Kidney capillary endothelial cell (primary cell): ENCODE measurements around the gene IFT52.

Experiments used
- DNase-seq: peaks from one replicate; pipeline ENCODE4 v3.0.0-alpha.2; 2018; ENCODE audit warnings: low spot score

Gene IFT52

DNA sequence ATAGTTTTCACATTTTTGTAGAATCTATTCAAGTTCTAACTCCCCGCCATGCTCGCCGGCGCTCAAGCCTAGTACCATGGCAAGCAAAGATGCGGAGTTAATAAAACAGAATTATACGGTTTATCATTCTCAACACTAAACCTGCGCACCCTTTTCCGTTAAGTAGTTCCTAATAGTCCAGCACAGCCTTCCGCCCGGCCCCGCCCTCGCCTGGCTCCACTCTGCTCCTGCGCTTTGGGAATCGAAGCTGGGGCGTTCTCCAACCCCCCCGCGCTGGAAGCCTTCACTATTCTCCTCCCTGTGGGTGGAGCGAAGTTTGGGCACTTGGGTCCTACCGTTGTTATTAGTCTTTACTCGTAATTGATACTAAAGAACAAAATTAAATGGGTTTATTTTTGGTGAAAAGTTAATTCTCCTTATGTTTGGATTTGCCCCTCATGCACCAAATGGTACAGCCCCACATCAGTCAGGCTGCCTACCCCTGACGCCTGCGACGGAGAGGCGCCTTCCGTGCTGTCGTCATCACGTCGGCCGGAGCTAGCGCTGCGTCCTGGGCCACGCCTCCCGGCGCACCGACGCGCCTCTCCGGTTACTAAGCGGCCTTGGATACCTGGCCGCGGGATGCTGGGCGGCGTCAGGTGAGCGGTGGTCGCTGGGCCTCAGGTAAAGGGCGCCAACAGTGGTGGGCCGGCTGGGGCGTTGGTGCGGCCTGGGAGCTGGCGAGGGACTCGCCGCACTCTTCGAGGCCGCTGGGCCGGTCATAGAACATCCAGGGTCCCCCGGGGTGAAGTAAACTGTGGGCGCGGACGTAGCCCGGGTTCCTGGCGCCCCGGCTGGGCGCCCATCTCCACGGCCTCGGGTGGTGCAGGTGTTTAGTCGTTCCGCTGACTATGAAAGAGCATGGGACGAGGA lies at the start of gene IFT52:
Gene IFT52 (plus strand): TSS at position 546 of the 912 bp plus-strand sequence. CDS start 3,762 bp downstream, outside the sequence.
- DNase-seq = peak; percentile 90

- DNase-seq = no peak
Measured at GRCh38 chr20:43541214-43541613, 49.5 kb upstream of the IFT52 start.

GRCh38 chr20:43542161-43542560 lies 48.6 kb upstream of the IFT52 start:
- DNase-seq = no peak

- no peak for DNase-seq
Measured at GRCh38 chr20:43542674-43543073, 48.1 kb upstream of the IFT52 start.

DNA sequence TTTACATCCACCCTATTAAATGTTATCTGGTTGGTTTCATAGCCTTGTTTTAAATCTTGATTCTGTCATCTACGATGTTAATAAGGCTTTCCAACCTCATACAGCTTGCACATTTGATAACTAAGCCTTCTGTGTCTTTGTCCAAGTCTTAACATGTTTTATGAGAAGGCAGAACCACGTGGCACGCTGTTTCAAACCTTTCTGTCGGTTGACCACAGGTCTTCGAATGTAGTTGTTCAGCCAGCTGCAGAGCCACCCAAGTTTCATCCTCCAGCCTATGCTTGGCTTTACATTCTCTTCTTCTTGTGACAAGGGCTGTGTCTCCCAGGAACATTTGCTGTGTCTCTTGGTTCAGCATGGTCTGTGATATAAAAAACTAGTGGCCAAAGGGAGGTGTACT lies 47.6 kb upstream of the IFT52 start:
- DNase-seq = no peak

GRCh38 chr20:43544501-43544900 lies 46.2 kb upstream of the IFT52 start:
- DNase-seq = no peak

DNA sequence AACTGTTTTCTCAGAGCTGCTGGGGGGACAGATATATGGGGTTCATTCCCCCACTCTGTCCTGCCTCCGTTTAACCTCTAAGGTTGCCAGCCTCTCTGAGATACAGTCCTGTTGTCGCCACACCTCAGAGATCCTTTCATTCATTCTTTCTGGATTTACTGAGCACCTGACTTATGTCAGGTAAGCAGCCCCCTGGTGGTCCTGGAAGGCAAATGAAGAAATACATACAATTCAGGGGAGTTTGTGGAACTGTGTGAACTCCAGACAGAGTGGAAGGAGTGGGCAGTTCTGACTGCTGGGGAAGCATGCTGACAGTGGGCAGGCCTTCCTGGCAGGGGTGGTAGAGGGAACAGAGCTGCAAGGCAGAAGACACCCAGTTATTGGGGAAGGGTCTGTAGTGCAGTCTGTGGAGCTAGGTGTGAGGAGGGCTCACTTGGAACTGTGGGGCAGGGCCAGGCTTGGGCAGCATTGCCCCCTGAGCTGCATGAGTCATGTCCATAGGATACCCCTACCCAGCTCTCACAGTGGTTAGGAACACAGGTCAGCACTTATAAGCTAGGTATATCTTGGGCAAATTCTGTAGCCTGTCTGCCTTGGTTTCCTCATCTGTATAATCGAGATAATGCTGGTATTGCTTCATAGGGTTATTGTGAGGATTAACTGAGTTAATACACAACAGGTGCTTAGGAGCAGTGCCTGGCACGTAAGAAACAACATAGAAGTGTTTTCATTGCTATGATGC lies 44.7 kb upstream of the IFT52 start:
- no peak for DNase-seq

DNA sequence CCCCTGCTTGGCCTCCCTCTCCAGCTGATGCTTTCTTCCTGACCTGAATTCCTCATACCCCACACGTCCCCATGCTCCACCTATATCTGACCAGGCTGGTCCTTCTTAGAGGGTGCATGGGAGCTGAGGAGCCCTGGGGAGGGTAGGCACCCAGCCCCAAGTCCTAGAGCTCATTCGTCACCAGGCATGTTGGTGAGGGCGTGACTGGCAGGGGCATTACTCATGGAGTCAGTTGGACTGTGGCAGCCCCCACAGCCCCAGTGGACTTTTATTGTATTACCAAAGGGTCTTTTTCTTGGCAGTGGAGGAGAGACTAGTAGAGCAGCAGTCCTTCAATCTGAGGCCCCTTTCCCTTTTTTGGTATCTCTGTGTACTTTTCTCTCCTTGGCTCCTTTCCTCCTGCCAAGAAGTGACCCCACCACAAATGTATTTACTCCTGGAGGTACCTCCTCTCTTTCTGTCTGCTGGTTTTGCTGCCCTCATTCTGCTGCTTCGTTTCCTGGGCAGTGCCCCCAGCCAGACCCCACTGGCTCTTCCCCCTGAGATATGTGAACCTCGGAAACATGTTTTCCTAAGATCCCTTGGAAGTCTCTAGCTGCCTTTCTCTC lies 42.4 kb upstream of the IFT52 start:
- no peak for DNase-seq

DNA sequence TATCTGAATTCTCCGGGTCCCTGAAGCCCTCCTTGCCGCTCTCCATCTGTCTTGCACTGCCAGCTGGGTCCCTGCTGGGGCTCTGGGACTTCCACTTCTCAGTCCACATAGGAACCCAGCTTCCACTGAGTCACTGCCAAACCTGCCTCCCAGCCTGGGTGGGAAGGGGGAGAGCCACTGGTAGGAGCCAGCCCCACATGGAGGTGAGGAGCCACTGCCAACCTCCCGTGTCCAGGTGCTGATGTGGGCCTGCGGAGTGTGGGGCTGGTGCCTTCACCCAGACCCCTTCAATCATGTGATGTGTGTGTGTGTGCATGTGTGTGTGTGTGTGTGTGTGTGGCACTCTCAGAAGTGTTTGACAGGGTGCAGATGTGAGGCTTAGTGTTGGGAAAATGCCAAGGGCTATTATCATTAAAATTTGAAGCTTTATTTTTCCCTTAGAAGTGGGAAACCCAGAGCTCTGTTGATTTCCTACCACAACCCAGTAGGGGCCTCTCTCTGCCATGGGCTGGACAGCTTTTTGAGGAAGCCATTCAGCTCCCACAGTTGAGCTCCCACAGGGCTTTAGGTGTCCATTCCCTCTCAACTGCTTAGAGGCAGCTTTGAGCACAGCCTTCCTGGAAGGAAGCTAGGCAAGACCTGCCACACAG lies 41.2 kb upstream of the IFT52 start:
- no peak for DNase-seq

DNA sequence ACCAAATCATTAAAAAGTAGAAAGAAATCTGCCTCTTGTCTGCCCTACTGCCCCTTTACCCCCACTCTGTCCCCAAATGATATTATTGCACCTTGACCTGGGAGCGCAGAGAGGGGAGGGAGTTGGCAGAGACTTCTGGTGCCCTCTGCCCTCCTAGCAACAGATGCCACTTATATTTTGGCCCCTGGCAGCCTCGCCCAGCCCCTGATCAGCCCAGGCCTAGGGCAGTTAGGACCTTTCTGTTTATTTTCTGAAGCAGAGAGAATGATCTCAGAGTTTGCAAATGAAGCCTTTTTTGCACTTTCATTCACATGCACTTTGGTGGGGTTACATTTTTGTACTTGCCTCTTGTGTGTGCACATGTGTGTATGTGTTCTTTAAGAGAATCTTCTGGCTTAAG lies 40.3 kb upstream of the IFT52 start:
- no peak for DNase-seq

GRCh38 chr20:43554369-43554768 lies 36.4 kb upstream of the IFT52 start:
- no peak for DNase-seq

DNA sequence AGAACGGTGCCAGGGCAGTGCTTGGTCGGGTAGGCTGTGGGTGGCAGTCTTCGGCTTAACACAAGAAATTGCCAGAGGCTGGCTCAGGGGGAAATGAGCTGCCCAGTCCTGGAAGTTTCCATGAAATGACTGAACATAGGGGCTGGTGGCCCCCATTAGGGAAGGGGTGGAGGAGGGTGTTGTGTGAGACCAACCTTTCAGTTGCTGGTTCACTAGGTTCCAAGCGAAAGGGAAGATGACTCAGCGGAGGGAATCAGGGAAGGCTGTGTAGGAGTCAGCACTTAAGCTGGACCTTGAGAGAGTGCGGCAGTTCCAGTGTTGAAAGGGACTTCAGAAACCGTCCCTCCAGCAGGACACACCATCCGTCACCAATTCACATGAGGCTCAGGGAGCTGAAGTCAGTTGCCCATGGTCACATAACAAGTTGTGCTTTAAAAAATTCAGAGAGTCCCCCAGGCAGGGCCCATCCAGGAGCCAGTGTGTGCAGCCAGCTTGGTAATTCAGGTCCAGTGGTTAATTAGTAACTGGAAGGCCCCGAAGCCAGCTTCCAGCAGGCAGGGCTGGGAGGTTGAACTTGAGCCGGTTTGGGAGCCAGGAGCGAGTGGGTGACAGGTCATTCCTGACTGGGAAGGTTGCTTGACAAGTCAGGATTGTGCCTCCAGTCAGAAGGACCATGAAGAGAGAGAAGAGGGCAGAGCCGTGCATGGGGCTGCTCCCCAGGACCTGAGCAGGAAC lies 32.2 kb upstream of the IFT52 start, which contains the start of gene SGK2:
Gene SGK2 (plus strand): TSS at position 616 of the 735 bp plus-strand sequence. CDS start 7,469 bp downstream, outside the sequence.
- no peak for DNase-seq

- DNase-seq = no peak
Measured at GRCh38 chr20:43559147-43559987, 31.4 kb upstream of the IFT52 start.

- DNase-seq = no peak
Measured at GRCh38 chr20:43560974-43561373, 29.8 kb upstream of the IFT52 start.

- DNase-seq = no peak
Measured at GRCh38 chr20:43563429-43563828, 27.3 kb upstream of the IFT52 start.

DNA sequence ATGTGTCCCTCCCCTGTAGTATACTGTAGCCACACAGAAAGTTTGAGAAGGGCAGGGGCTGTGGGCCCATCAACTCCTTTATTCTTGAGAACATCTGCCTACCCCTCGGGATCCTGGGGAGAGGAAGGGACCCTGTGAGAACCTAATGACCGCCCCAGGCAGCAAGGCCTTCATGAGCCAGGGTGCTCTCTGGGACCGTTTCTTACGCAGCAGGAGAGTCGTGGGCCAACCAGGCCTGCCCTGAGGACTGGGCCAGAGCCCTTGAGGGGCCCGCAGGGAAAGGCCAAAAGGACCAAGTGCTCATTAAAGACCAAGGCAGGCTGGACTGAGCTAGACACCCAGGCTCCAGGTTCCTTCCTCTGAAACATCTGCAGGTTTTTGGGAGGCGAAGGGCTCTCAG lies 26.7 kb upstream of the IFT52 start:
- DNase-seq = no peak

- DNase-seq = no peak
Measured at GRCh38 chr20:43564455-43564854, 26.3 kb upstream of the IFT52 start.

DNA sequence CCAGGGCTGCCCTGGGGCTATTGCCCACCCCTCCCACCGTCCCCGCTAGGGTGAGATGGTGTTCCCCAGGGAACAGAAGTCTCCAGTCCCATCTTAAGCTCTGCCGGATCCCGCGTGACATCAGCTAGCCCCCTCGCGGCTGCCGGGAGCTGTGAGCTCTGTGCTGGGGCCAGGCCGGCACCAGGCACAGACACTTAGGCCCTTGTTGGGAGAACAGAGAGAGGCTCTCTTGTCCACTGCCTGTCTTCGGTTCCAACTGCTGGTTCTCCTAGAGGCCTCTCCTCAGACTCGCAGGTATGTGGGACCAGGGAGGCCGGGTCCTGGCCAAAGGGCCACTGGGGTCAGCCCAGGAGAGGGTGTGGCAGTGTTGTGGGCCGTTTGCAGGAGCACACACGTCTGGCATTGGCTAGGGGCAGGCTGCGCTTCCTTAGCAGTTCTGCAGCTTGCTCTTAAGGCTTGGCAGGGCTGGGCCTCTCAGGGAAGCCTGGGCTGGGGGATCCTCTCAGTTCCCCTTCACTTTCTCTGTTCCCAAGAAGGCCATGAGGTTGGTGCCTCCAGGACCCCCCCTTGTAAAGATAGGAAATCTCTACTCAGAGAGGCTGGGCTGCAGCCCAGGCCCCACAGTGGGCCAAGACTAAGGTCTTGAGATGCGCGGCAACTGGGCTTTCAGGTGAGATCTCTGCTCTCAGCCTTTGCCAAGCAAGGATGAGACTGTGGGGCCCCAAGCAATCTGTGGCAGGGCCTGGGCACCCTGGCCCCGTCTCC lies 25.6 kb upstream of the IFT52 start:
- DNase-seq = no peak

- DNase-seq = no peak
Measured at GRCh38 chr20:43565758-43566104, 25.0 kb upstream of the IFT52 start.

DNA sequence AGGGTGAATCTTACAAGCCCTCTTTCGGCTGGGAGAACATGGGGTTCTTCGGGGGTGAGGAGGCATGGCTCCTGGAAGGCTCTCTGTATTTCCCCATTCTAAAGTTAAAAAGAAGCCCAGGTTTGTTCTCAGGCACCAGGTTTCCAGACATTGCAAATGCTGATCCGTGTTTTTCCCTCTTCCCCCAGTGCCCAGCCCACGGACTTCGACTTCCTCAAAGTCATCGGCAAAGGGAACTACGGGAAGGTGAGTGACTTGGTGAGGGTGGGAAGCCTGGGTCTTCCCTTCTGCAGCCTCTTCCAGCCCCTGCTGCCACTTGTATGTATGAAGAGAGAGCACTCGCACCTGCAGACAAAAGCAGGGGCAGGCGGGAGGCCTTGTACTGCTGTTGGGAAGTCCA lies 23.3 kb upstream of the IFT52 start:
- DNase-seq = no peak
